NCI-H146 treated with DMSO at 0.1 percent for 48 hours (cell line): ENCODE measurements around the gene TXNRD1.
"Not testable (repeated sequence)": the region's sequence is repeated elsewhere in the genome, so short reads cannot be mapped to it uniquely, and the experiment has no call there.

Experiments
- DNase-seq: peaks from one replicate; lab custom pipeline; 2025; ENCODE audit not compliant: unreplicated experiment; lab: John Stamatoyannopoulos, UW

The TXNRD1 gene

DNA sequence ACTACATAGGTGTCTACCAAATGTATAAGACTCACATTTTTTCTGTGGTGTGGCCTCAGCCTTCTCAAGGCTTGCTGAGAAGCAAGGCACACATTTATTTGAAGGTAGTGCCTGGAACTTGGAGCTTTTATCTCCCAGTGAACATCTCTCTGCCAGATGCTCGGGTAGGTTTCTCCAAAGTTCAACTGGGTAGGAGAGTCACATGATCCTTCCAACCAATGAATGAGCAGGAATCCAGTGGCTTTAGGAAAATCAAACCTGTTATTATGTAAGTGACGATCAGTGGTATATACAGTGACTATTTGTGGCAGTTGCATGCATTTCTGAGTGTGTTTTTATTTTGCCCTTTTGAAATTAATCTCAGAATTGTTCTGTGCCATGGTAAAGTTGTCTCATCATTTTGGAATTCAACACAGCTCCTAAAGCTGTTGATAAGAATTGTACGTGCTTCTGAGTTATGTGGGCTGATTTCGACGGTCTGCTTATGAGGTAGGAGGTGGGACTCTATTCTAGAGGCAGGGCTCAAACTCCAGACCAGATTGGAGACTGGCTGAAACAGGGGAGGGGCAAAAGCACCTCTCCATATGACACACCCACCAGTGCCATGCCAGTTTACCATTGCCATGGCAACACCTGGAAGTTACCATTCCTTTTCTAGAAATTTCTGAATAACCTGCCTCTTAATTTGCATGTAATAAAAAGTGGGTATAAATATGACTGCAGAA, 145.6 kb downstream of the TXNRD1 start:
- DNase-seq, result no peak

DNA sequence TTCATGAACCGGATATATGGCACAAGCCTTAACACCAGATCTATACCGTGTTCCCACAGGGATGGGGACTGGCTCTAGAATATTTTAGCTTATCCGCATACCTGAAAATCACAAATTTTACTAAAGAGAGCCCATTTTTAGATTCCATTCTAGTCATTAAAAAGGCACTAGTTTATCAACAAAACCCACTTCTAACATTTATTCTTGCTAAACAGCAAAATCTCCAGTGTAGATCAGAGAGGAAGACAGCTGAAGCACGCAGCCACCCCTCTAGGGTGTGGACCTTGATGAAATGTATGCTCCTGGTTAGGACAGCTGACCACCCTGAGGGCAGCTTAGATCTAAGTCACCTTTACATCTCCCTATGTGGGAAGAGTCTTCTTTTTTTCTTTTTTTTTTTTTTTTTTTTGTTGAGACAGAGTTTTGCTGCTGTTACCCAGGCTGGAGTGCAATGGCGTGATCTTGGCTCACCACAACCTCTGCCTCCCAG, 150.4 kb downstream of the TXNRD1 start:
- DNase-seq, result no peak

DNA sequence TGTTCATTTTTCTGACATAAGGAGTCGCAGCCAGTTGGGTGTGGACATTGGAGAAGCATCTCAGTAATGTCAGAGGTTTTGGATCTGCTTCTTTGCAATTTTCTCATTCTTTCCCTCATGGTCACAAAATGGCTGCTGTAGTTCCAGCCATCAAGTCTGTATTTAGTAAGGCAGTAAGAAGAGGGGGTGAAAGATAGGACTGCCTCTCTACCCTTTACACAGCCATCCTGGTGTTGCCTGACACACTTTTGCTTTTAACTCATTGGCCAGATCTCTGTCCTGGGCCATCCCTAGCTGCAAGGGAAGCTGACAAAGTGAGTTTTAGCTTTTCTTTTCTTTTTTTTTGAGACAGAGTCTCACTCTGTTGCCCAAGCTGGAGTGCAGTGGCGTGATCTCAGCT, 154.1 kb downstream of the TXNRD1 start:
- no peak for DNase-seq

DNA sequence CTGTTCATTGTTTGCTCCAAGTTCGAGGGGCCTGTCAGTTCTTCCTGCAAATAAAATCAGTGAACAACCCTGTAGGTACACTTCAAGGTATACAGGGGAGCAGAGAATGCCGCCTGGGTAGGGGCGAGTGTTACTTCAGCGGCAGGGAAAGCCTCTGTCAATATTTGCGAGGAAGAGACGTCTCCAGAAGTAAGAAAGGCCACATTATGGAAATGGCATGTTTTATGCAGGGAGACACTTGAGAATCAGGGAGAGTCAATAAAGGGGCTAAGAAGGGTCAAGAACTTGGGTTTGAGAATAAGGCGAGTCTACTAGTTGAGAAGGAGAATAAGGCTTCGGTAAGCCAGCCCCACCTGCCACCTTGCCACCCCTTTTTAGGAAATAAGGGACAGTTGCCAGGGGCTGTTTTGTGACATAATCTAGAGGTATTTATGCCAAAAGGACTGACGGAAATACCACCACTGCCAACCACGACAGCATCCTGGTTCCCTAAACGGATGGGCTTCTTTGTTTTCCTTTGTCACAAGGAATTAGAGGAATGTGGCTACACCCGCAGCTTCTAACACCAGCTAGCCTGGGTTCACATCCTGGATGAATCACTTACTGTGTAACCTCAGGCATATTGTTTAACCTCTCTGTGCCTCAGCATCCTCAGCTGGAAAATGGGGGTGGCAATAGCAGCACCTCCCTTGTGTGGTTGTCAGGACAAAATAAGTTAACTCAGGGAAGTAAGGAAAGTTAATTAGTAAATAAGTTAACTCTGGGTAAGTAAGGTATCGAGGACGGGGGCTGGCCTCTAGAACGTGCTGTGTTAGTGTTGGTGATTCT, 155.7 kb downstream of the TXNRD1 start:
- DNase-seq, result no peak

DNA sequence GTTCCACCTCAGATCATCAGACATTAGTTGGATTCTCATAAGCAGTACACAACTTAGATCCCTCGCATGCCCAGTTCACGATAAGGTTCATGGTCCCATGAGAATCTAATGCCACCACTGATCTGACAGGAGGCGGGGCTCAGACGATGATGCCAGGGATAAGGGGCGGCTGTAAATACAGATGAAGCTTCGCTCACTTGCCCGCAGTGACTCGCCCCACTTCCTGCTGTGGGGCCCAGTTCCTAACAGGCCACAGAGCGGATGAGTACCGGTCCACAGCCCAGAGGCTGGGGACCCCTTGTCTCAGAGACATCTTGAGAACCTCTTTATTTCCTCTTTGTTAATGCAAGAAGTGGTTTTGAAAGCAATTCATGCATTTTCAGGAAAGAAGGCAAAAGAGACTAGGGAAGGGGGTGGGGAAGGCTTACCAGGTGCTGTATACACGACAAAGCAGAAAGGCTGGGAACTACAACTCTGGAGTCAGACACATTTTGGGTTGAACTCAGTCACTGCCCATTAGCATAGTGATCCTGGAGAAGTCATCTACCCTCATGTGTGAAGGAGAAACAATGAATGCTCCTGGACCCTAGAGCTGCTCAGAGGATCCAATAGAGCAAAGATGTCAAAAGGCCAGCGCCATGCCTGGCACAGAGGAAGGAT, 156.6 kb downstream of the TXNRD1 start:
- no peak for DNase-seq

DNA sequence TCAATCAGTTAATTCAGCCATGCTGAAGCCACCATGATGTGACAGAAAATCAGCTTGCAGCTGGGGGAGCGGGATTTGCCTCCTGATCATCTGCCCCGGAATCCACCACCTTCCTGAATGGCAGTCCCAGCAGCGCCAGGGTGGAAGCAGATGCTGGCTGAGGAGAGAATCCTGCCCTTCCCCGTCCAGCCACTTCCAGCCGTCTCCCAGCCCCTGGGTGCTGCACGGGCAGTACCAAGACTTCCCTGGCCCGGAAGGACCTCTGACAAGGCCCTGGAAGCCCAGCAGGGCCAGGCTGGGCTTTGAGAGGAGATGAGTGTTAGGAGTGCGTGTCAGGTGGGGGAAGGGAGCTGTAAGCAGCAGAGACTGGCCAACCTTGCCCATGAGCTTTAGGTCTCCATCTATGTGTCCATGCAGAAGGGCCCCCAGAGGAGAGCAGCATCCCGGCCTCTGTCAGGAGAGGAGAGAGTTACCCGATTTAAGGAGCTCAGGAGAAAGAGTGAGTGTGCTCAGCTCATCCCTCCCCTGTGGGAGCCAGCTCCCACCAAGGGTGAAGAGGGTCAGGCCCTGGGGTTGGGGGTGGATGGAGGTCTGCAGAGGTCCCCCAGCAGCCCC, 157.2 kb downstream of the TXNRD1 start:
- DNase-seq, result no peak

DNA sequence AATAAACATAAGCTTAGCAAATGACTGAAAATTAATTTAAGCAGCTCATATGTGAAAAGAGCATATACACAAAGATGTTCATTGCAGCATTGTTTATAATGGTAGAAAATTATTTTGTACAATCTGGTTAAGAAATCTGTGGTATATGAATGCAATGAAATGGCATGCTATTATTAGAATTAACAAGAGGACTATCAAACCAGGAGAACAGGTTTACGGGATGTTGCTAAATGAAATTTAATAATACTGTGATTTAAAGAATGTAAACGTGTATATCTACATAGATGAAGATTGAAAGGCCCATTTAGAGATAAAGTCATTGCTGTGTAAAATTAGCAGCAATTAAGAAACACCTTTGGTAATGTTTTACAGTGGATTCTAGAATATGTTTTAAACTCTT, 158.5 kb downstream of the TXNRD1 start:
- no peak for DNase-seq

DNA sequence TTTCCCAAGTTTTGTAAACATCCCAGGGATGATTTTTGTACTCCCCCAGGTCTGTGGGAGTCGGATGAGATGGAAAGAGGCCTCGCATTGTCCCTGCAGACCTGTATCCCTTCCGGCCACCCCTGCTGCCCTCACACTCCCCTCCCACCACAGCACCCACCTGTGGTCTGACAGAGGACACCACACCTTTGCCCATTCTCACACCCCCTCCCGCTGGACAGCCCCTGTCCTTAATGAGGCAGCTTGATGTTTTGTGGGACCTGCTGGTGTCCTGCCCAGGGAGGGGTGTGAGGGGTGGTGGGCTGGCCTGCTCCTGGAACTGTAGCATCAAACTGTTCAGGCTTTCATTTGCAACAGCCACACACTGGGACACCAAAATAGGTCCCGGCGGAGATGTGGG, 159.2 kb downstream of the TXNRD1 start:
- no peak for DNase-seq

DNA sequence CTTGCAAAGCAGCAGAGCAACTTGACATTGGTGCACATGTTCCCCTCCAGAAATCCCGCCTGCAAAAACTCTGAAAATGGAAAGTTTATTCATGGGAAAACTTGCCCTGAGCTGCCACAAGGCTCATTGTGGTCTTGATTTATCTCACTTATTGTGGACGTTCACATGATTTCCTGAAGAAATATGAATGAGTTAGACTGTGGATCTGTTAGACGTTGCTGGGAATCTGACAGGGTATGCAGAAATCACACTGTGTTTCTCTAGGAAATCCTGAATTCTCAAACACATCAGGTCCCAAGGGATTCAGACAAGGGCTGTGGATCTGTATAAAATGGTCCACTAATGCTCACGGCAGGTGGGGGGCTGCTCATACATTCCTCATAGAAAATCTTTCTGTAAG, 160.2 kb downstream of the TXNRD1 start:
- DNase-seq, result no peak

DNA sequence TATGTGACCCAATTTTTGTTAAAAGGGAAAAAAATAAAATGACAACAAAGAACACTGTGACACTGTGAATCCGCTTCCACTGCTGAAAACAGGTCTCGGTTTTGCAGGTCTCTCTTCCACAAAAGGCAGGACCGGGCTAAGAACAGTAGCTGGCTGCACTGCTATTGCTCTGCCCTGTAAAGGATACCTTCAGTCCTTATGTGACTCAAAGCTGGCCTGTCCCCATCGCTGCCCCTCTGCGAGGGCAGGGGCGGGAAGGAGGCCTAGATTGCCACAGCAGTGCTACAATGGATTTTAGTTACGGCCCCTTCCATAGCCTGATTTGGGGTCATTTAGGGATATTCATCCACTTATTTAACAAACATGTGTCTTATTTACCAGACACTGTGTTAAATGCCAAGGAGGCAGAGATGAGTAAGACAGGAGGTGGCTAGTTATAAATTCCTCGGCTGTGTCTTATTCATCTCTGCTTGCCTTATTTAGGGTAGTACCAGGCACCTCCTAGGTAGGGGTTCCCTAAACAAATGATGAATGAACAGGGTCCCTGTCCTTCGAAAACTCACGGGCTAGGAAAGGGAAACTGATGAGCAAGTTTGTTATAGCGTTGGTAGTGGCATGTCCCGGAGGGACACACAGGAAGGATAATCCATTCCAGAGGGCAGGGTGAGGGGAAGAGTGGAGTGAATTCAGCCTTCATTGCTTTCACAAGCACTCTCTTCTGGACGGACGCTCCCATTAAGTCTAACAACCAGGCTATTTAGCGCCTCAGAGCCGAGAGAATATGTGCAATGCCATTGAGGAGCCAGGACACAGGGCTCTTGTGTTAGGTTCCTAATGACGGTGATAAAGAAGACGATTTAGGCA, 161.3 kb downstream of the TXNRD1 start:
- no peak for DNase-seq

DNA sequence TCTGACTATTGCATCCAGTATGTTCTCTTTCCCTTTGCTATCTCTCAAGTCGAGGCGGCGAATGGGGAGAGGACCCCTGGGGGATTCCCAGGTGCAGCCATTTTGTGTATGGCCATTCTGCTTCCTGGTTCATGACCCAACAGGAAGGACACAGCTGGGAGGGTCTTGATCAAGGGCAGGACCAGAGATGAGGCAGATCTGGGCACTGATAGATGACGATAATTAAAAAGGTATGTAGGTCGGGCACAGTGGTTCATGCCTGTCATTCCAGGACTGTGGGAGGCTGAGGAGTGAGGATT, 161.9 kb downstream of the TXNRD1 start:
- no peak for DNase-seq

DNA sequence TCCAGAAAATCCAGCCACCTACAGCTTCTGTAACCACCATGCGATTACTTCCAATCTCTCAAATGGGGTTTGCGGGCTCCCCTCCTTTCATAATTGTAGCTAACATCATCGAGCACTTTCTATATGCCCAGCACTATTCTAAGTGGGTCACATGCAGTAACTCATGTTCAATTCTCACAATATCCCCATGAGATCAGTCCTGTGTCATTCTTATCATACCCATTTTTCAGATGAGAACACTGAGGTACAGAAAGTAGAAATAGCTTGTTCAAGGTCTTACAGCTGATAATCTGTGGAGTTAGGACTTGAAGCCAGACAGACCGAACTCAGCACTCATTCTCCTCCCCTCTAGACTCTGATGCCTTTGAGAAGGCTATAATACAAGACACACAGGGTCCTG, 162.8 kb downstream of the TXNRD1 start:
- DNase-seq, result no peak

DNA sequence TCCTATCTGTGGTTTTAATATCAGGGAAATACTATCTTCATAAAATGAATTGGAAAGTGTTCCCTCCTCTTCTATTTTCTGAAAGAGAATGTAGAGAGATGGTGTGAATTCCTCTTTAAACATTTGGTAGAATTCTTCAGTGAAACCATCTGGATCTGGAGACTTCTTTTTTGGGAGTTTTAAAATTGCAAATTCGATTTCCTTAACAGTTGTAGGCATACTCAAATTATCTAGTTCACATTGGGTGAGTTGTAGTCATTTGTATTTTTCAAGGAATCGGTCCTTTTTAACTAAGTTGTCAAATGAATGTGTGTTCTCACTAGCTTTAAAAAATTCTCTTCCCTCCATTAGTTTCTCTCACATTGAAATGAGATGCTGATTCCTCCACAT, 165.8 kb downstream of the TXNRD1 start:
- no peak for DNase-seq

DNA sequence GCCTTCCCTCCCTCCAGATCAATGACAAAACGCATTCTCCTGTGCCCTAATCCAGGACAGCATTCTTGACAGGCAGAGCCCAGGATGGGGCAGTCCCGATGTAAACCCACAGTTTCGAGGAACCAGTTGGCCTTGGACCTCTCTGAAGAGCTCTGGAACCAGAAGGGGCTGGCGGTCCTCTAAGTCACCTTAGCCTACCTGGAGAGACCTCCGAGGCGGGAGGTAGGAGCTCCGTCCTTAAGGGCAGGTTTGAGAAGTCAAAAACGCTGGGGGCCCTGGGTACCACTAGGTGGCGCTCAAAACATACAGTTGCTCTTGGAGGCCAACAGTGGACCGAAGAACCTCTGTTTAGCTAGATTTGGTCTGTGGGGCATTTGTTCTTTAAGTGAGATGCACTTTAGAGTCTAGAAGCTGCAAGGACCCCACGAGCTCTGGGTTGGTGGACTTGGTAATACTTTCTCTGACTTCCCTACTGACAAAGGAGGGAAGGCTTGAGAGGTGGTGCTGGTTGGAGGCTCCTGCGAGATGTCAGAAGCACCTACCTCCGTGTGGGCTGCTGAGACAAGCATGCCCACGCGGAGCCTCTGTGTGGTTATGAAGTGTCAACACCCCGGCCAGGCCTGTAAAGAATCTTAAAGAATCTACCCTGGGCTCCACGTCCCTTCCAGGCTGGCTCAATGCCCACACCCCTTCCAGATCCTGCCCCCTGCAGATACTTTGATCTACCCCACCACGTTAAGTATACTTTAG, 166.3 kb downstream of the TXNRD1 start:
- peak; percentile 46 for DNase-seq

DNA sequence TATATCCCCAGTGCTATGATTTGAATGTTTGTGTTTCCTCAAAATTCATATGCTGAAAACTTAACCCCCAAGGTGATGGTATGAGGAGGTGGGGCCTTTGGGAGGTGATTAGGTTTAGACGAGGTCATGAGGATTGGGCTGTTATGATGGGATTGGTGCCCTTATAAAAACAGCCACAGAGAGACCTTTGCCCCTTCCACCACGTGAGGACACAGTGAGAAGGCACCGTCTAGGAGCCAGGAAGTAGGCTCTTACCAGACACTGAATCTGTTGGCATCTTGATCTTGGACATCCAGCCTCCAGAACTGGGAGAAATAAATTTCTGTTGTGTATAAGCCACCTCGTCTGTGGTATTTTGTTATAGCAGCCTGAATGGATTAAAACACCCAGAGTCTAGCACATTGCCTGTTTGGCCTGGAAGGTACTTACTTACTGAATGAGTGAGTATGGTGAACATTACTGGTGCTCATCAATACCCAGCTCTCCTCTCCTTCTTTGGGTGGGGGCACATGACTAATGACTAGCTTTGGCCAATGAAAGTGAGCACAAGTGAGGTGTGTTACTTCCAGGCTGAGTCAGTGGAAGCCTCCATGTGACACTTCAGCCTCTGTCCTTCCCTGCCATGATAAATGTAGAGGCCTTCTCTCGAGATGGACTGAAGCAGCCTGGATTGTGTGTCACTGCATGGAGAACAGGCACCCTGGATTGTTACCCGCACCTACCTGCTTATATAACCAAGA, 168.7 kb downstream of the TXNRD1 start:
- DNase-seq, result no peak

DNA sequence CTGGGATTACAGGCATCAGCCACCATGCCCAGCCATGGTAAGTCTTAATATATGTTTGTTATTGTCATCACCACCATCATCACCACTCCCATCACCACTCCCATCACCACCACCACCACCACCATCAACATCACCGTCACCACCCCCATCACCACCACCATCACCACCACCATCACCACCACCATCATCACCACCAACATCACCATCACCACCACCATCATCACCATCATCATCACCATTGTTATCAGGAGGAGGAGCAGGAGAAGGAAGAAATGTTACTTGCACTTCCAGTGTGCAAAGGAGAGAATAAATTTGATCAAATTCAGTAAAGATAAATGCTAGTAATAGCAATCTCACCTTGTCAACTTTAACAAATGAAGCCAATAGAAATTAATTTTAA, 169.9 kb downstream of the TXNRD1 start:
- DNase-seq, result no peak

DNA sequence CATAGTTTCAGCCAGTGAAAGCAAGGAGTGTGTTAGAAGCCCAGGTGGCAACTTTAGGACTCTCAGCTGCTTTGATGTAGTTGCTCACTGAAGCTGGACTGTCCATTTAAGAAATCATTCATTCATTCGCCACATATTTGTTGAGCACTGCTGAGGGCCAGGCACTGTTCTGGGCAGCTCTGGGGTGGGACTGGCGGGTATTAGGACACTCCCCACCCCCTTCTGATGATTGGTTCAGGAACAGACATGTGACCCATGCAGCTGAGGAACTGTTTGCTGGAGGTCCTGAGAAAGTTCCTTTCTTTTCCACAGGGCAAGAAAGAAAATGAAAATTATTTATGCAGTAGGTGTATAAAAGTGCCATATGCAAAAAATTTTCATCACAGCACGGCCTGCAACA, 170.9 kb downstream of the TXNRD1 start:
- no peak for DNase-seq

DNA sequence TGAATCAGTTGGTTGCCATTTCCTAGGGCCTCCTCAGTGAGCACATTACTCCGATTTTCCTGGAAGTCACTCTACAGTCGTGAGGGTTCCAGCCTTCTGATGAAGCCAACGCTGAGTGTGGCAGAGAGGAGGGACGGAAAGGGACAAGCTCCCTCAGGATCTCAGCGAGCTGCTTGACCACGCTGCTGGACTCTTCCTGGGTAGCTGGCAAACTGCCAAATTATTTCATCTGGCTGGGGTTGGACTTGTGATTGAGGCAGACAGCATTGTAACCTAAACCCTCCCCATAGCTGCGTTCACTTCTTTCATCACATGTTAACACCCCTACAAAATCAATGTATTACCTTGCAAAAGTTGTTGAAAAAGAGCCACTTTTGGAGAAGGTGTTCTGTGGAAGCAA, 171.6 kb downstream of the TXNRD1 start:
- peak; percentile 39 for DNase-seq

DNA sequence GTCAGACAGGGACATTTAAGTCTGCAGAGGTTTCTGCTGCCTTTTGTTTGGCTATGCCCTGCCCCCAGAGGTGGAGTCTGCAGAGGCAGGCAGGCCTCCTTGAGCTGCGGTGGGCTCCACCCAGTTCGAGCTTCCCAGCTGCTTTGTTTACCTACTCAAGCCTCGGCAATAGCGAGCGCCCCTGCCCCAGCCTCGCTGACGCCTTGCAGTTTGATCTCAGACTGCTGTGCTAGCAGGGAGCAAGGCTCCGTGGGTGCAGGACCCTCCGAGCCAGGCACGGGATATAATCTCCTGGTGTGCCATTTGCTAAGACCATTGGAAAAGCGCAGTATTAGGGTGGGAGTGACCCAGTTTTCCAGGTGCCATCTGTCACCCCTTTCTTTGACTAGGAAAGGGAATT, 178.5 kb downstream of the TXNRD1 start:
- DNase-seq, result not testable (repeated sequence)
